ENCODE measurements around the gene MRM2. TPM values are rescaled to one million over a fixed set of nuclear protein-coding genes. Genes with fewer than 3 reads are reported as not detected.
A peak's percentile ranks its signal among the peaks of the same experiment; 100 is the strongest.

Gene MRM2
- total and polyA plus RNA-seq, 2 experiments from 2014 or later = 14.8 to 31.3 TPM

GRCh38 chr7:2282185-2282751, 40.3 kb upstream of the MRM2 start:
- peaks cover 46% of the 10 kb centered on the region for H3K79me2 ChIP-seq
- no peaks in the 10 kb centered on the region for H3K9me2 ChIP-seq (replicated peaks; ENCODE audit: insufficient read depth)
- H3K27ac ChIP-seq = peak overlapping the region; percentile 60
- no peaks in the 10 kb centered on the region for H3K27me3 ChIP-seq
- H3K4me1 ChIP-seq (ENCODE audit: insufficient read depth) = peaks cover 29% of the 10 kb centered on the region
- no peaks in the 10 kb centered on the region for H3K36me3 ChIP-seq (replicated peaks; ENCODE audit: insufficient read depth, low read depth)
- no peak overlapping the region for H2AFZ ChIP-seq
- H3K4me2 ChIP-seq = no peak overlapping the region
- H4K20me1 ChIP-seq (ENCODE audit: insufficient read depth, poor library complexity, severe bottlenecking) = no peaks in the 10 kb centered on the region
- WGBS (ENCODE audit: low lambda C conversion rate, missing lambda C conversion rate) = 72% methylated on average over 14 of the region's 14 CpGs
- TF ChIP-seq EZH2 (IDR thresholded peaks at IDR 0.05; ENCODE audit: borderline replicate concordance) = no peak
- TF ChIP-seq CTCF (IDR thresholded peaks at IDR 0.05; ENCODE audit: poor library complexity) = no peak
- no peak for TF ChIP-seq EZH2phosphoT487 (IDR thresholded peaks at IDR 0.05; ENCODE audit: low read depth, severe bottlenecking, unreplicated experiment)
- no peaks in the 10 kb centered on the region for H3K9me3 ChIP-seq (ENCODE audit: low read depth)
- DNase-seq (ENCODE audit: low spot score) = no peak
- no peak overlapping the region for H3K4me3 ChIP-seq

- 73% methylated on average over 9 of the region's 9 CpGs for WGBS (ENCODE audit: low lambda C conversion rate, missing lambda C conversion rate)
- no peak for DNase-seq (ENCODE audit: low spot score)
- no peak overlapping the region for H2AFZ ChIP-seq
- H3K36me3 ChIP-seq (replicated peaks; ENCODE audit: insufficient read depth, low read depth) = no peaks in the 10 kb centered on the region
- H3K27me3 ChIP-seq = no peaks in the 10 kb centered on the region
- H3K9me3 ChIP-seq (ENCODE audit: low read depth) = no peaks in the 10 kb centered on the region
- H4K20me1 ChIP-seq (ENCODE audit: insufficient read depth, poor library complexity, severe bottlenecking) = no peaks in the 10 kb centered on the region
- H3K4me1 ChIP-seq (ENCODE audit: insufficient read depth) = peaks cover 29% of the 10 kb centered on the region
- H3K27ac ChIP-seq = peak overlapping the region; percentile 60
- H3K79me2 ChIP-seq = peaks cover 42% of the 10 kb centered on the region
- no peaks in the 10 kb centered on the region for H3K9me2 ChIP-seq (replicated peaks; ENCODE audit: insufficient read depth)
- H3K4me3 ChIP-seq = no peak overlapping the region
- no peak for TF ChIP-seq CTCF (IDR thresholded peaks at IDR 0.05; ENCODE audit: poor library complexity)
- TF ChIP-seq EZH2 (IDR thresholded peaks at IDR 0.05; ENCODE audit: borderline replicate concordance) = no peak
- no peak for TF ChIP-seq EZH2phosphoT487 (IDR thresholded peaks at IDR 0.05; ENCODE audit: low read depth, severe bottlenecking, unreplicated experiment)
- peak overlapping the region; percentile 2 for H3K4me2 ChIP-seq
These were observed 39.5 kb upstream of the MRM2 start for GRCh38 chr7:2281541-2281940.

- H3K79me2 ChIP-seq = peaks cover 39% of the 10 kb centered on the region
- no peaks in the 10 kb centered on the region for H3K36me3 ChIP-seq (replicated peaks; ENCODE audit: insufficient read depth, low read depth)
- DNase-seq (ENCODE audit: low spot score) = no peak
- no peak overlapping the region for H2AFZ ChIP-seq
- no peaks in the 10 kb centered on the region for H4K20me1 ChIP-seq (ENCODE audit: insufficient read depth, poor library complexity, severe bottlenecking)
- peak overlapping the region; percentile 84 for H3K27ac ChIP-seq
- peak overlapping the region; percentile 61 for H3K4me2 ChIP-seq
- TF ChIP-seq EZH2phosphoT487 (IDR thresholded peaks at IDR 0.05; ENCODE audit: low read depth, severe bottlenecking, unreplicated experiment) = no peak
- no peak for TF ChIP-seq EZH2 (IDR thresholded peaks at IDR 0.05; ENCODE audit: borderline replicate concordance)
- no peak for TF ChIP-seq CTCF (IDR thresholded peaks at IDR 0.05; ENCODE audit: poor library complexity)
- H3K4me1 ChIP-seq (ENCODE audit: insufficient read depth) = peaks cover 29% of the 10 kb centered on the region
- H3K4me3 ChIP-seq = no peak overlapping the region
- H3K9me3 ChIP-seq (ENCODE audit: low read depth) = no peaks in the 10 kb centered on the region
- WGBS (ENCODE audit: low lambda C conversion rate, missing lambda C conversion rate) = 56% methylated on average over 2 of the region's 2 CpGs
- no peaks in the 10 kb centered on the region for H3K9me2 ChIP-seq (replicated peaks; ENCODE audit: insufficient read depth)
- no peaks in the 10 kb centered on the region for H3K27me3 ChIP-seq
These were observed 38.4 kb upstream of the MRM2 start for GRCh38 chr7:2280424-2280823.

Data from hepatocyte (in vitro differentiated cells).